HFFc6 (cell line): ENCODE data around the gene GRB2. TPM values are rescaled to one million over a fixed set of nuclear protein-coding genes. Genes with fewer than 3 reads are reported as not detected.
A peak's percentile ranks its signal among the peaks of the same experiment; 100 is the strongest.

Source experiments
- DNase-seq: peaks from one replicate; pipeline ENCODE4 v3.0.0-alpha.2; 2018
- H3K27ac Mint-ChIP-seq: 2 replicates; pipeline ENCODE4 v1.8.0; 2020; ENCODE audit warnings: mild to moderate bottlenecking, mixed read lengths
- H3K27me3 Mint-ChIP-seq: 2 replicates; pipeline ENCODE4 v1.8.0; 2021; ENCODE audit warnings: mild to moderate bottlenecking, moderate library complexity, mixed read lengths; ENCODE audit not compliant: insufficient read depth
- H3K36me3 Mint-ChIP-seq: 2 replicates; pipeline ENCODE4 v1.8.0; 2021; ENCODE audit warnings: low read depth, mixed read lengths
- H3K4me1 Mint-ChIP-seq: 2 replicates; pipeline ENCODE4 v1.8.0; 2020; ENCODE audit warnings: low read depth, mixed read lengths
- H3K4me3 Mint-ChIP-seq: 2 replicates; pipeline ENCODE4 v1.8.0; 2020; ENCODE audit warnings: mild to moderate bottlenecking, moderate library complexity, mixed read lengths
- H3K9me3 Mint-ChIP-seq: 2 replicates; pipeline ENCODE4 v1.8.0; 2020; ENCODE audit warnings: mild to moderate bottlenecking, mixed read lengths
- total RNA-seq, 6 experiments: library from RNA; stranded (reverse); fragmentation: NEBNext Ultra II Directional; extraction: Animal tissue kit (Norgen Biotek cat#: 25700); gene quantifications; 2 replicates in 1 of 6; 3 replicates in 5 of 6; pipeline ENCODE4 v1.2.3, GENCODE V29; 2021
- TF ChIP-seq, protein P1 (sequence below): fragments of 200-600 bp; sonication (generic); IDR thresholded peaks from 2 replicates; pipeline ENCODE4 v1.5.0; 2021; ENCODE audit warnings: antibody characterized with exemption, mild to moderate bottlenecking

GRB2 gene
- total RNA-seq, 6 experiments from 2014 or later: 104 to 138 (median 116) TPM

DNA sequence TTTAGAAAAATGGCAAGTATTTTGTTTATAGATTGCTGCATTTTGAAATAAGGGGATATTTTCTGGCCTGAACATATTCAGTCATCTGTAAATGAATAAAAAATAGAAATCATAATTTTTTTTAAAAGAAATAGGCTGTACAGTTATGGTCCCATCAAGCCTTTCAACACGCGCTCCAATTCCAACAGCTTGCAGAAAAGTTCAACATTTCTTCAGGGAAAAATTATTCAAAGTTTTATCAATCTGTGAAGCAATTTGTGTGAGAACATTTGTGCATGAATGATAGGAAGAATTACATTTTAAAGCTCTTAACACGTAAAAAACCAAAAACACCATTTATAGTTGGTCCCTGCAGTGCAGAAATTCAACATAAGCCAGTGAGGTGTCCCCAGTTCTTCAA, 65.5 kb downstream of the GRB2 start:
- DNase-seq: no peak
- peaks cover 31% of the 10 kb centered on the region for H3K4me1 Mint-ChIP-seq
- TF ChIP-seq, protein P1, sequence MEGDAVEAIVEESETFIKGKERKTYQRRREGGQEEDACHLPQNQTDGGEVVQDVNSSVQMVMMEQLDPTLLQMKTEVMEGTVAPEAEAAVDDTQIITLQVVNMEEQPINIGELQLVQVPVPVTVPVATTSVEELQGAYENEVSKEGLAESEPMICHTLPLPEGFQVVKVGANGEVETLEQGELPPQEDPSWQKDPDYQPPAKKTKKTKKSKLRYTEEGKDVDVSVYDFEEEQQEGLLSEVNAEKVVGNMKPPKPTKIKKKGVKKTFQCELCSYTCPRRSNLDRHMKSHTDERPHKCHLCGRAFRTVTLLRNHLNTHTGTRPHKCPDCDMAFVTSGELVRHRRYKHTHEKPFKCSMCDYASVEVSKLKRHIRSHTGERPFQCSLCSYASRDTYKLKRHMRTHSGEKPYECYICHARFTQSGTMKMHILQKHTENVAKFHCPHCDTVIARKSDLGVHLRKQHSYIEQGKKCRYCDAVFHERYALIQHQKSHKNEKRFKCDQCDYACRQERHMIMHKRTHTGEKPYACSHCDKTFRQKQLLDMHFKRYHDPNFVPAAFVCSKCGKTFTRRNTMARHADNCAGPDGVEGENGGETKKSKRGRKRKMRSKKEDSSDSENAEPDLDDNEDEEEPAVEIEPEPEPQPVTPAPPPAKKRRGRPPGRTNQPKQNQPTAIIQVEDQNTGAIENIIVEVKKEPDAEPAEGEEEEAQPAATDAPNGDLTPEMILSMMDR: no peak
- no peaks in the 10 kb centered on the region for H3K9me3 Mint-ChIP-seq
- no peaks in the 10 kb centered on the region for H3K36me3 Mint-ChIP-seq
- peaks cover 2% of the 10 kb centered on the region for H3K27me3 Mint-ChIP-seq
- no peak overlapping the region for H3K27ac Mint-ChIP-seq
- no peak overlapping the region for H3K4me3 Mint-ChIP-seq

DNA sequence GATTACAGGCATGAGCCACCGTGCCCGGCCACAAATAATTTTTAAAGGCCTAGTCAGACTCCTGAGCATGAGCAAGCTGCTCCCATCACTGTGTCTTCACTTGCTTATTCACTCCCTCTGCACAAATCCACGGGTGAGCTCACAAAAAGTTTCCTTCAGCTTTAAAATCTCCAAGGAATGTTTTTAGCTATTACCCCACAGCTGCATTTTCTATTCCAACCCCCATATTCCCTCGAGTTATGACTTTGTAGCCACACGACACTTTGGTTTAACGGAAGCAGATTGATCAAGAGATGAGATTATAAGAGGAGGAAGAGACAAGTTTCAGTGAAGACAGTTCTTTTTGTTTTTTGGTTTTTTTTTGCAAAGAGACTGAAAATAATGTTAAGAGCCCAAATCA, 67.1 kb downstream of the GRB2 start:
- peak overlapping the region; percentile 13 for H3K4me3 Mint-ChIP-seq
- peaks cover 24% of the 10 kb centered on the region for H3K4me1 Mint-ChIP-seq
- peak overlapping the region; percentile 63 for H3K27ac Mint-ChIP-seq
- TF ChIP-seq, protein P1: no peak
- H3K9me3 Mint-ChIP-seq: no peaks in the 10 kb centered on the region
- H3K36me3 Mint-ChIP-seq: no peaks in the 10 kb centered on the region
- DNase-seq: peak; percentile 65
- peaks cover 2% of the 10 kb centered on the region; the same call in 1 of the 2 replicates for H3K27me3 Mint-ChIP-seq

DNA sequence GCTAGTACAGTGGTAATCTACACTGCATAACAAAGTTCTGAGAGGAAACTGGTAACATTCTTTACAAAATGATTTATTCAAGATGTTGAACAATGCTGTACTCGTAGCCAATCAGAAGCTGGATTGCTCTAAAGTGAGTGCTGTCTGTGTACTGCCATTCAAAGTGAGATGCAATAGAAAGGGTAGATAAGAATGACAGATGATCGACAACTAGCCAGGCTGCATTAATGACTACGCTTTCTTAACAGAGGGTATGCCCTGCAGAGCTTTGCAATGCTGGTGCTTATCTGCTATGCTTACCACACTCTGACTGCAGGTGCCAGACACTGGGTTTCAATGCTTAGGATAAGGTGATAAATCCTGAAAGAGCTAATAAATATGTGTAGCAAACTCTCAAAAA, 70.2 kb downstream of the GRB2 start:
- TF ChIP-seq, protein P1: no peak
- peaks cover 2% of the 10 kb centered on the region; the same call in 1 of the 2 replicates for H3K27me3 Mint-ChIP-seq
- peaks cover 17% of the 10 kb centered on the region for H3K4me1 Mint-ChIP-seq
- no peak overlapping the region for H3K4me3 Mint-ChIP-seq
- no peak overlapping the region for H3K27ac Mint-ChIP-seq
- no peaks in the 10 kb centered on the region for H3K36me3 Mint-ChIP-seq
- no peaks in the 10 kb centered on the region for H3K9me3 Mint-ChIP-seq
- no peak for DNase-seq

DNA sequence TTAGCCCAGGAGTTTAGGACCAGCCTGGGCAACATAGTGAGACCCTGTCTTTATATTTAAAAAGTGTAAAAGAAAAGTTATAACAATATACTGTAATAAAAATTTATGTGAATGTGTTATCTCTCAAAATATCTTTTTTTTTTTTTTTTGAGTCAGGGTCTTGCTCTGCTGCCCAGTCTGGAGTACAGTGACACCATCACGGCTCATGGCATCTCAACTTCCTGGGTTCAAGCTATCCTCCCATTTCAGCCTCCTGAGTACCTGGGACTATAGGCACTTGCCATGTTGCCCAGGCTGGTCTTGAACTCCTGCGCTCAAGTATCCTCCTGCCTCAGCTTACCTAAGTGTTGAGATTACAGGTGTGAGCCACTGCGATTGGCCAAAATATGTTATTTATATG, 70.8 kb downstream of the GRB2 start:
- DNase-seq: no peak
- peaks cover 11% of the 10 kb centered on the region for H3K4me1 Mint-ChIP-seq
- TF ChIP-seq, protein P1: no peak
- H3K4me3 Mint-ChIP-seq: no peak overlapping the region
- no peaks in the 10 kb centered on the region for H3K36me3 Mint-ChIP-seq
- H3K9me3 Mint-ChIP-seq: no peaks in the 10 kb centered on the region
- H3K27ac Mint-ChIP-seq: no peak overlapping the region
- peaks cover 2% of the 10 kb centered on the region; the same call in 1 of the 2 replicates for H3K27me3 Mint-ChIP-seq

DNA sequence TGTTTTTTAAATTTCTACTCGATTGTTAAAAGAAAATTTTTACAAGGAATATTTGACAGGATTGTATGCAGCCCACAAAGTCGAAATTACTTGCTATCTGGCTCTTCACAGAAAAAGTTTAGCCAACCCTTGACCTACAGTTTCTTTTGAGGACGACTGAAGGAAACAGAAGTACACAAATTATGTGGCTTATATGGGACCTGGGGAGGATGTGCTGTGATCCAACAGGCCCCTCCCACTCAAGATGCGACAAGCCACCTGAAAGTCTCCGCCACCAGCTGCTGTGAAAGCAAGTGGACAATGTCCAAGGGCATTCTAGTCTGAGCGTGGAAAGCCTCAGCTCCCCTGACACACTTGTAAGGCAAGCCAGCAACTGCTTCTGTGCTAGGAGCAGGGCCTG, 73.8 kb downstream of the GRB2 start:
- Mint-ChIP-seq H3K27ac (no peak overlapping the region), H3K27me3 (no peaks in the 10 kb centered on the region), H3K4me3 (no peak overlapping the region), H3K4me1 (peaks cover 9% of the 10 kb centered on the region), H3K36me3 (peaks cover 5% of the 10 kb centered on the region; the same call in 1 of the 2 replicates), H3K9me3 (no peaks in the 10 kb centered on the region)
- TF ChIP-seq, protein P1: no peak
- no peak for DNase-seq

DNA sequence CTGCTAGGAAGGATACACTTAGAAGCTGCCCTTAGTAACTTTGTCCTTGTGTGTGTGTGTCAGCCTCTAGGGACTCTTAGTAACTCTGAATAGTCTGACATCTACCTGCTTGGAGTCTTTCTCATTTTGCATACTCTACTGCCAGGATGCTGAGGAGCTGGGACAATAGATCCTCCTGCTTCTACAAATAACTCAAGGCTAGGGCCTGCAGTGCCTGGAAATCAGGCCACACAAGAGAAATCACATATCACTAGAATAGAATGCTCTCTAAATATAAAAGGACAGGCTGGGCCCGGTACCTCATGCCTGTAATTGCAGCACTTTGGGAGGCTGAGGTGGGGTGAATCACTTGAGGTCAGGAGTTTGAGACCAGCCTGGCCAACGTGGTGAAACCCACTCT, 77.7 kb downstream of the GRB2 start:
- Mint-ChIP-seq H3K27ac (peak overlapping the region; percentile 46), H3K9me3 (no peaks in the 10 kb centered on the region), H3K4me1 (peaks cover 26% of the 10 kb centered on the region), H3K27me3 (no peaks in the 10 kb centered on the region; the same call in 1 of the 2 replicates), H3K36me3 (peaks cover 10% of the 10 kb centered on the region; the same call in 1 of the 2 replicates), H3K4me3 (peak overlapping the region; percentile 17; the same call in 1 of the 2 replicates)
- TF ChIP-seq, protein P1: no peak
- DNase-seq: no peak
